GM21717 (cell line): Measurements from ENCODE around the gene CFAP251.

Experiments used
- ATAC-seq: cut with Tn5 transposase; IDR thresholded peaks from one replicate; pipeline ENCODE4 v1.9.1; 2021; ENCODE audit warnings: mild to moderate bottlenecking, moderate library complexity; ENCODE audit not compliant: unreplicated experiment

The CFAP251 gene

DNA sequence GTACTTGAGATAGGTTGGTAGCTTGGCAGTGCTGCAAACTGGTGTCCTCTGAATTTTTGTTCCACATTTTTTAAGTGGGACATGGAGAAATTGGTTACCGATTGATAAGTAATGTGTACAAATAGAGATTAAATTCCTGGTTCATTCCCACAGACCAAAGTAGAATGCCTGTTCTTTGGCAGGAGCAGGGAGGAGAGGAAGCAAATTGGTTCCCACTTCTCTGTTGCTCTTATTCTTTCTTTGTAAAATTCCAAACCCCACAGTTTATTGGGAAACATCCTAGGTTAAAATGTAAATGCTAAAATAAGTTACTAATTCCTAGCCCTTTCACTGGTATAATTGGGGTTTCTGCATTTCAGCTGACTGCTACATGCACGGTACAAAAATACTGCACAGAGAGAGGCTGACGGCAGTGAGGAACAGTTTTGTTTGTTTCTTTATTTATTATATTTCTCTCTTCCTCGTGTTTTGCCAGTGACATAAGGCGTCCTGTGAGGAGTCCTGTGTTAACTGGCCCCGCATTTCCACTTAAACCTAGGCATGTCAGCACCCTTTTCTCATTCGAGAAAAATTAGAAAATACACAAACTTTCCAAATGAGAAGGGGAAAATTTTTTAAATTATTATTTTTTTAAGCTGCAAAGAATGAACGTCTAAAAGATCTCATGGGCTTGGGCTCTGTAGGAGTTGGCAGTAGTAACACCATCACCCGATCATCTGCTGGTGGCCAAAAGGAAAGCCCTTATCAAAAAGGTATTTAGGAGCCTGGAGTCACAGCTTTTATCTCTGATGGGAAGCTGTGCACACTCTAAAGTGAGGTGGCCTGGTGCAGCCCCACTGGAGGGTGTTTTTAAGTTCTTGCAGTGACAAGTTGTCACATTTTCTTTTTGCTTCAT, 77.9 kb downstream of the CFAP251 start:
- ATAC-seq: no peak

DNA sequence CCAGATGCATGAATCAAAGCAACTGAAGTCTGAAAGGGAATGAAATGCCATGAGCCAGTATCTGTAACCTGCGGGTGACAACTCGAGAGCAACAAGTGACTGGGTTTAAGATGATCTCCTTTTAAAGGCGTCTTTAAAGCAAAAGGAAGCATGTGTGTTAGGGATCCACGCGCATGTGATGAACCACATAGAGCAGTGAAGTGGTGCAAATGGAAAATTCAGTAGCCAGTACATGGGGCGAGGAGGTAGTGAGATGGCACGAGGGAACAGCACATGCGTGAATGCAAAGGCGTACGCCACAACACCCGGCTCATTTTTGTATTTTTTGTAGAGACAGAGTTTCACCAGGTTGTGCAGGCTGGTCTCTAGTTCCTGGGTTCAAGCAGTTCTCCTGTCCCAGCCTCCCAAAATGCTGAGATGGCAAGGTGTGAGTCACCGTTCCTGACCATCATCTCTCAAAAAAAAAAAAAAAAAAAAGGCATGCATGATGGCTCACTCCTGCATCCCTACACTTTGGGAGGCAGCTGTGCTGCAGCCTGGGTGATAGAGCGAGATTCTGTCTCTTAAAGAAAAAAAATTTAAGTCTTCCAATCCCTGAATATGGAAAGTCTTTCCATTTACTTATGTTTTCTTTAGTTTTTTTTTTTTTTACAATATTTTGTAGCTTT, 78.7 kb downstream of the CFAP251 start:
- no peak for ATAC-seq

GRCh38 chr12:122001466-122002209, 83.2 kb downstream of the CFAP251 start:
- no peak for ATAC-seq

DNA sequence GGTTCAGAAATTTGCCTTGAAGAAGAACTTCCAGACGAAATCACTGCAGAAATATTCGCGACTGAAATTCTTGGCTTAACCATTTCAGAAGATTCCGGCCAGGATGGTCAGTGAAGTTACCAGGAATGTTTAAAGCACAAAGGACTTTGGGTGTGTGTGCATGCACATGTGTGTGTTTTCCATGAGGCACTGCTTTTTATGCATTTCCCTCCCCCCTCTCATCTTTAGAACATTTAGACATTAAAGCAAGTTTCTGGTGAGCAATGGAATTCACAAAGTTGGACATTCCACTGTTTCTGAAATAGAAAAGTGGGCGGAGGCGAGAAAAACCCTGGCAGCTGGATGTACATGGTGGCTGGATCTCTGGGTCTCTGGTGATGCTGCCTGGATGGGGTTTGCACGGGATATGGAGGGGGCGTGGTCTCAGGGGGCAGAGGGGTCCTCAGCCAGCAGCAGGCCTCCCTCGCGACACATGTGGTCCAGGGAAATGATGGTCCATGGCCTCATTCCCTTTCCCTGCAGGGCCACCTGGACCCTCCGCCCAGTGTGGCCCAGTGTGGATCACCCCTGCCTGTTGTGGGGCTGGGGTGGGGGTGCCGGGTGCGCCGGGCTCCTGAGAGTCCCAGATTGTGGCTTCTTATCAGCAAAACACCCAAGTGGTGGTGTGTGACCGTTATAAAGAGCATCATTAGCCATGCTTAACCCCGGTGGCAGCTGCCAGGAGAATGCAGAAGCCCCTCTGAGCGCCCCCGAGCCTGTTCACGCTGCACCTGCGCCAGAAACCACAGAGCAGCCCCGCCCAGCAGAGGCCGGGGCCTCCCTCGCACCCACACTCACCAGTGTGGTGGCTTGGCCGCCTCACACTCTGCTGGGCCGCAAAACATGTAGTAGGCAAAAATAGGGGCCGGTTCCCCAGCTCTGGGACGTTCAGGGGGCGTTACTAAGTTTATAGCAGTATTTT, 85.5 kb downstream of the CFAP251 start:
- no peak for ATAC-seq

- no peak for ATAC-seq
Observed at GRCh38 chr12:122004633-122005071, 86.3 kb downstream of the CFAP251 start.

GRCh38 chr12:122005252-122005776, 86.9 kb downstream of the CFAP251 start:
- ATAC-seq: no peak

GRCh38 chr12:122006186-122006926, 88.0 kb downstream of the CFAP251 start:
- no peak for ATAC-seq

GRCh38 chr12:122009741-122010140, 91.3 kb downstream of the CFAP251 start:
- no peak for ATAC-seq

GRCh38 chr12:122012184-122012583, 93.8 kb downstream of the CFAP251 start:
- no peak for ATAC-seq

- ATAC-seq: no peak
Observed at GRCh38 chr12:122013136-122013535, 94.7 kb downstream of the CFAP251 start.

GRCh38 chr12:122013791-122014590, 95.6 kb downstream of the CFAP251 start:
- ATAC-seq: no peak

- no peak for ATAC-seq
Observed at GRCh38 chr12:122014781-122015180, 96.4 kb downstream of the CFAP251 start.

- no peak for ATAC-seq
Observed at GRCh38 chr12:122018457-122018856, 100.1 kb downstream of the CFAP251 start.

GRCh38 chr12:122018937-122019336, 100.5 kb downstream of the CFAP251 start:
- no peak for ATAC-seq

DNA sequence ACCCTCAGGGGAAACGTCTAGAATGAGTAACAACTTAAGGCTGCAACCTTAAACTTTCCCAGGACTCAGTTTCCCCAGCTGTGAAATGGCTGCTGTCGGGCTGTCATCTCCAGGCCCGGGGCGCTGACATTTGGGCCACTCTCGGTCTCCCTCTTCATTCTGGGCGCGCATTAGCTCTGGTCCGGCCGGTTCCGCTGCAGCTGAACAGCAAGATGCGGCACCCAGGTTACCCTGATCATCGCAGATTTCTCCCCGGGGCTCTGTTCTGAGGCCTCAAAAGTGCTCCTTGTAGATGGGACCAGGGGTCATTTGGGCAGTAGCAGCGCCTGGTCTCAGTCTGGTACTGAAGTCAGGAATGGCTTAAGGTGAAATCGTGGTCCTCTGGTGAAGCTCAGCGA, 102.4 kb downstream of the CFAP251 start:
- no peak for ATAC-seq

DNA sequence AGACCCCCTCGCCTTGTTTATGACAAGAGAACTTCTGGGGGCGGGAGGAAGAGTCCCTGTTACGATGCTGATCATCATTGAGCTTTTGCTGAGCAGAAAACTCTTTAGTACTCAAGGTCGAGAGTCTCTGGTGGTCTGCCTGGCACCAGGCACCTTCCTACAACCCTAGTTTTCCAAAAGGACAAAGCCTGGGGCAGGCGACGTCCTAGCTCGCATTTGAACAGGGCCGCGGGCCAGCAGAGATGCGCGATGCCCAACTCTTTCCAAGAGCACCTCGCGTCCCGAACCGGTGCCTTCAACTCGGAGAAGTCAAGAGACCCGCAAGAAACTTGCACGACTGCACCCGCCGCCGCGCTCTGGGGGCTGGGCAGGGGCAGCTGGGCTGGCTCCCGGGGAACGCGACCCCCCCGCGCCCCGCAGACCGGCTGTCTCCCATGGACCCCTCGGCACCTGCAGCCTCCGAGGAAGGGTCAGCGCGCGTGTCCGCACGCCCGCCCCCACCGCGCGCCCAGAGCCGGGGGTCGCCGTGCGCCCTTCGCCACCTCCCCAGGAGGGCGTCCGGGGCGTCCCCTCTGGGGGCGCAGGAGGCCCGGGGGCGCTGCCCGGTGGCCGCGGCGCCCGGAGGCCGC, 102.9 kb downstream of the CFAP251 start:
- no peak for ATAC-seq

- ATAC-seq: no peak
Observed at GRCh38 chr12:122021822-122022392, 103.5 kb downstream of the CFAP251 start, which contains the start of gene BCL7A. Gene BCL7A (plus strand): TSS chr12:122021884. CDS start chr12:122022092, 208 bp downstream.
